Prostate gland (tissue), 2 donors: ENCODE data around the gene KLF13. TPM values are rescaled to one million over a fixed set of nuclear protein-coding genes. Genes with fewer than 3 reads are reported as not detected.

Source experiments
- DNase-seq: peaks from one replicate; pipeline ENCODE4 v3.0.0-alpha.2; 2019; ENCODE audit warnings: low spot score
- H3K27ac ChIP-seq, 2 donors: fragments of 200-600 bp; sonication (generic); 2 replicates each; pipeline ENCODE4 v1.5.1; 2017 to 2019
- H3K27me3 ChIP-seq: fragments of 200-600 bp; sonication (generic); replicated peaks from 2 replicates; pipeline ENCODE4 v1.5.1; 2019; ENCODE audit not compliant: insufficient read depth
- H3K36me3 ChIP-seq, 2 donors: fragments of 200-600 bp; sonication (generic); 1 replicate in 1 of 2; 2 replicates in 1 of 2; pipeline versions ENCODE4 v1.5.1 to v1.8.1; 2017 to 2019
- H3K4me1 ChIP-seq: fragments of 200-600 bp; sonication (generic); replicated peaks from 2 replicates; pipeline ENCODE4 v1.5.1; 2019
- H3K4me3 ChIP-seq, 2 donors: fragments of 200-600 bp; sonication (generic); 2 replicates each; pipeline ENCODE4 v1.5.1; 2017 to 2019
- H3K9me3 ChIP-seq: fragments of 200-600 bp; sonication (generic); 2 replicates; pipeline ENCODE4 v1.5.1; 2017
- CTCF ChIP-seq, 4 experiments: fragments of 200-600 bp in 2 of 4; fragments of 450-650 bp in 2 of 4; sonication (generic) in 2 of 4; IDR thresholded peaks; 1 replicate in 3 of 4; 2 replicates in 1 of 4; pipeline ENCODE4 v1.5.1; 2016 to 2019; ENCODE audit warnings: antibody characterized with exemption in 4 of 4, mild to moderate bottlenecking in 2 of 4, moderate library complexity in 2 of 4
- POLR2A ChIP-seq: fragments of 450-650 bp; IDR thresholded peaks from one replicate; pipeline ENCODE4 v1.6.1; 2016; ENCODE audit warnings: antibody characterized with exemption, mild to moderate bottlenecking
- POLR2AphosphoS5 ChIP-seq: sonication (generic); formaldehyde crosslinking; IDR thresholded peaks from one replicate; pipeline ENCODE4 v1.6.1; 2017; ENCODE audit warnings: antibody characterized with exemption
- WGBS: methylation state at CpG from one replicate; pipeline ENCODE4 v1.1.5; 2018; 5-methylcytosine and 5-hydroxymethylcytosine counted together
- intact Hi-C: fragments of 100-400 bp; cut with DNase I; formaldehyde crosslinking; loops from one replicate; pipeline ENCODE4 v1.14.2; 2022
- total RNA-seq, 2 donors: library from RNA; depleted of rRNA; stranded (reverse); fragments of >200 nt; gene quantifications; one replicate each; pipeline ENCODE4 v1.1.0, GENCODE V29; 2016

Gene KLF13
- total RNA-seq, 2 donors from 2014 or later: 16.6 to 56.5 TPM

GRCh38 chr15:31361764-31362515 lies 35.3 kb downstream of the KLF13 start:
- 50% methylated on average over 6 of the region's 6 CpGs for WGBS
- Histone ChIP-seq H3K4me1 (peaks cover 11% of the 10 kb centered on the region), H3K27me3 (no peaks in the 10 kb centered on the region)

GRCh38 chr15:31362886-31363285 lies 36.3 kb downstream of the KLF13 start:
- intact Hi-C loops: loop anchor here (10.0 kb wide), 2 partner anchors 122 to 148 kb away; no protein-coding TSS in a partner anchor

More at GRCh38 chr15:31361764-31362515, 35.3 kb downstream of the KLF13 start:
- Histone ChIP-seq H3K36me3 (no peaks in the 10 kb centered on the region), H3K27ac (peak overlapping the region in 1 of 2 donors; percentile 52), H3K4me3 (no peak overlapping the region), H3K9me3 (no peaks in the 10 kb centered on the region)
- DNase-seq: no peak
- TF ChIP-seq POLR2A: no peak
- intact Hi-C loops: loop anchor here (10.0 kb wide), 2 partner anchors 123 to 147 kb away; no protein-coding TSS in a partner anchor

DNA sequence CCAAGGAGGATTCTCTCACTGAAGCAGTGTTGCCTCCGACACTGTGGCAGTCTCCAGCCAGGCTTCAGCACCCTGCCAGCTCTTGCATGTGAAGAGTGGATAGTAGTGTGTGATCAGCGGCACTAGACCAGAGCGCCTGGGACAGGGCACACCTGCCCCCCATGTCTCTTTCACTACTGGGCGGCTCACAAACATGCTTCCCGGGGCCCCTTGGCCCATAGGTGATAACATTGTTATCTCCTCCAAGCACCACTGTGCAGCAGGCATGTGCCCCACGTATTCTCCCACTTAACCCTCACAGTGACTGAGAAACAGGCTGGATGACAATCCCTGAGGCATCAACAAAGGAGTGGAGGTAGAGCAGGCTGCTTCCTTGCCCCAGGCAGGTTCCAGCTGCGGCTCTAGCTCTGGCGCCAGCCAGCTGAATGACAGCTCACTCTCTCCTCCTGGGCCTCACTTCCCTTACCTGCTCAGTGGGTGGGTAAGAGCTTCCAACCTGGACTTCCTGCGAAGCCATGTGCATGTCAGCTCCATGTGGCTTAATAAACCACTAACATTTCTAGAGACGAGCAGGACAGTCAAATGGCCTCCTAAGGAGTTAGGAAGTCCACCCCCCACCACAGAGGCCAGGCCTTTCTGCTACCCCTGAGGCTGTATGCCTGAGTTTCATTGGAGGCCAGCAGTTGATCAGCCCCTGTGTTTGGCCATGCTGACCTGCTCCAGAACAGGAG lies 37.8 kb downstream of the KLF13 start:
- no peak for DNase-seq
- no peaks in the 10 kb centered on the region for H3K9me3 ChIP-seq
- no peak for TF ChIP-seq CTCF (IDR thresholded peaks at IDR 0.05)
- TF ChIP-seq POLR2AphosphoS5: no peak
- TF ChIP-seq POLR2A: no peak
- H3K4me3 ChIP-seq: no peak overlapping the region
- intact Hi-C loops: loop anchor here (5.0 to 10.0 kb wide), 3 partner anchors 37 to 150 kb away; partner anchors contain the start of gene KLF13
- H3K27me3 ChIP-seq: no peaks in the 10 kb centered on the region
- WGBS: 82% methylated on average over 10 of the region's 10 CpGs
- H3K4me1 ChIP-seq: peaks cover 11% of the 10 kb centered on the region
- no peaks in the 10 kb centered on the region for H3K36me3 ChIP-seq
- peak overlapping the region; percentile 60 to 84 for H3K27ac ChIP-seq

More at GRCh38 chr15:31362886-31363285, 36.3 kb downstream of the KLF13 start:
- H3K27ac ChIP-seq: peak overlapping the region in 1 of 2 donors; percentile 9
- no peaks in the 10 kb centered on the region for H3K36me3 ChIP-seq
- H3K4me3 ChIP-seq: no peak overlapping the region
- H3K27me3 ChIP-seq: no peaks in the 10 kb centered on the region
- H3K4me1 ChIP-seq: peaks cover 11% of the 10 kb centered on the region
- no peaks in the 10 kb centered on the region for H3K9me3 ChIP-seq
- DNase-seq: no peak
- 60% methylated on average over 5 of the region's 5 CpGs for WGBS
- no peak for TF ChIP-seq CTCF (IDR thresholded peaks at IDR 0.05)
- TF ChIP-seq POLR2A: no peak
- no peak for TF ChIP-seq POLR2AphosphoS5

GRCh38 chr15:31365032-31365654 lies 38.5 kb downstream of the KLF13 start:
- Histone ChIP-seq H3K36me3 (no peaks in the 10 kb centered on the region), H3K4me1 (peaks cover 11% of the 10 kb centered on the region), H3K9me3 (no peaks in the 10 kb centered on the region), H3K4me3 (no peak overlapping the region), H3K27me3 (no peaks in the 10 kb centered on the region), H3K27ac (peak overlapping the region; percentile 60 to 84)
- intact Hi-C loops: loop anchor here (5.0 to 10.0 kb wide), 3 partner anchors 38 to 150 kb away; partner anchors contain the start of gene KLF13
- WGBS: 85% methylated on average over 10 of the region's 10 CpGs
- no peak for DNase-seq
- TF ChIP-seq POLR2AphosphoS5 (no peak), CTCF (IDR thresholded peaks at IDR 0.05) (no peak), POLR2A (no peak)

DNA sequence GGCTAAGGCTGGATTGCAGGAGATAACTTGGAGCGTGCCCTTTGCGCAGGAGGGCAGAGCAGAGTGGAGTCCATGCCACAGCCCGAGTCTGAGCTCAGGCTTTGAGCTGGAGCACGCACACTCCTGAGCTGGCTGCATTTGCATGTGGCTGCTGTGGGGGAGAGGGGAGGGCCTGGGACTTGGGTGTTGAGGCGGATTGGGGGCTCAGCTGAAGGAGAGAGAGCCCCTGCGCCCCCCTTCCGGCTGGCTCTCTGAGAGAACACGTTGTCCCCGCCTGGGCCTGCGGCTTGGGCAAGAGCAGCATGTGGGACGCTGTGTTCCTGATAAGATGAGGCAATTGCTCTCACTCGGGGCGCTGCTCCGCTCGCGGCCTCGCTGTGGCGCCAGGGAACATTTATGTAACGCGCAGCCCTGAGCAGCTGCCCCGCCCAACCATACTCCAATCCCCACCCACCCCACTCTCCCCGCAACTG lies 39.1 kb downstream of the KLF13 start:
- no peaks in the 10 kb centered on the region for H3K9me3 ChIP-seq
- intact Hi-C loops: loop anchor here (2.0 to 10.0 kb wide), 5 partner anchors 27 to 151 kb away; partner anchors contain the start of gene KLF13
- DNase-seq: peak; percentile 94
- WGBS: 24% methylated on average over 18 of the region's 22 CpGs
- TF ChIP-seq POLR2AphosphoS5: peak; percentile 96
- TF ChIP-seq POLR2A: peak; percentile 13
- peak in 2 of 4 experiments; percentile 43 to 51 for TF ChIP-seq CTCF (IDR thresholded peaks at IDR 0.05)
- H3K36me3 ChIP-seq: no peaks in the 10 kb centered on the region
- peaks cover 10% of the 10 kb centered on the region for H3K4me1 ChIP-seq
- H3K27ac ChIP-seq: peak overlapping the region; percentile 60 to 84
- peak overlapping the region; percentile 11 to 12 for H3K4me3 ChIP-seq
- no peaks in the 10 kb centered on the region for H3K27me3 ChIP-seq
